K562 (cell line): Measurements from ENCODE around the gene RPL10A. TPM values are rescaled to one million over a fixed set of nuclear protein-coding genes. Genes with fewer than 3 reads are reported as not detected.

Source experiments
- HDGF ChIP-seq: fragments of 450-650 bp; IDR thresholded peaks from 2 replicates; pipeline ENCODE4 v1.6.1; 2016
- HNRNPH1 ChIP-seq: fragments of 200-400 bp; formaldehyde crosslinking; optimal IDR thresholded peaks from 2 replicates; pipeline ENCODE3; 2017; ENCODE audit warnings: low read depth, mild to moderate bottlenecking, low read length, moderate library complexity
- HOXB6 ChIP-seq: fragments of 250-450 bp; sonication (Bioruptor Pico); IDR thresholded peaks from 2 replicates; pipeline ENCODE4 v1.5.1; 2022; ENCODE audit warnings: mild to moderate bottlenecking, borderline replicate concordance
- ILK ChIP-seq: fragments of 450-650 bp; IDR thresholded peaks from 2 replicates; pipeline ENCODE4 v1.6.1; 2016; ENCODE audit warnings: missing genetic modification characterization, low read depth, mild to moderate bottlenecking, missing compliant biosample characterization, moderate library complexity, borderline replicate concordance
- NFIC ChIP-seq: fragments of 450-650 bp; IDR thresholded peaks from 2 replicates; pipeline ENCODE4 v1.6.1; 2017; ENCODE audit warnings: mild to moderate bottlenecking, inconsistent platforms
- SOX6 ChIP-seq: fragments of 450-650 bp; IDR thresholded peaks from 2 replicates; pipeline ENCODE4 v1.6.1; 2014; ENCODE audit warnings: mild to moderate bottlenecking
- ZNF311 ChIP-seq: fragments of 250-450 bp; sonication (Bioruptor Pico); IDR thresholded peaks from 2 replicates; pipeline ENCODE4 v1.4.0; 2020; ENCODE audit warnings: mild to moderate bottlenecking, moderate library complexity
- ZNF507 ChIP-seq: conservative IDR thresholded peaks from 2 replicates; pipeline ENCODE4 v1.6.1; 2017; ENCODE audit warnings: missing genetic modification characterization, missing compliant biosample characterization
- ZNF57 ChIP-seq: fragments of 450-650 bp; formaldehyde crosslinking; IDR thresholded peaks from 2 replicates; pipeline ENCODE4 v1.4.0; 2020; ENCODE audit warnings: mild to moderate bottlenecking, moderate library complexity
- ZNF766 ChIP-seq: fragments of 200-800 bp; sonication (Bioruptor generic); conservative IDR thresholded peaks from 2 replicates; pipeline ENCODE4 v1.6.1; 2016; ENCODE audit warnings: missing genetic modification characterization, missing compliant biosample characterization
- polyA plus RNA-seq, 8 experiments: library from polyadenylated mRNA; depleted of rRNA in 4 of 8; stranded (reverse) in 5 of 8; unstranded in 3 of 8; fragments of >200 nt; fragmentation: Nextera tagmentation in 2 of 8; fragmentation: Illumina TruSeq in 1 of 8; extraction: Ambion mirVana in 2 of 8; extraction: Trizol in 1 of 8; gene quantifications; 2 replicates each; pipeline versions ENCODE4 v1.2.1 to v1.2.3, GENCODE V29; 2011 to 2014; ENCODE audit warnings: inconsistent platforms in 1 of 8, missing spikeins in 1 of 8
- total RNA-seq, 7 experiments: library from RNA; depleted of rRNA in 6 of 7; stranded (reverse); fragments of >200 nt in 6 of 7; fragmentation: Illumina TruSeq in 2 of 7; extraction: Trizol in 2 of 7; gene quantifications; 2 replicates each; pipeline versions ENCODE4 v1.2.1 to v1.2.3, GENCODE V29; 2011 to 2021; ENCODE audit warnings: low replicate concordance in 1 of 7
- TF ChIP-seq, protein P1 (sequence below): fragments of 200-600 bp; sonication (generic); IDR thresholded peaks from one replicate; pipeline ENCODE4 v1.6.1; 2012; ENCODE audit warnings: mild to moderate bottlenecking, low read depth, low read length, inconsistent platforms
- TF ChIP-seq, protein P2 (sequence below), 2 experiments: IDR thresholded peaks in 1 of 2; conservative IDR thresholded peaks in 1 of 2; 2 replicates each; pipeline ENCODE4 v1.6.1; 2016; ENCODE audit warnings: low read depth in 2 of 2, mild to moderate bottlenecking in 1 of 2, missing compliant biosample characterization in 1 of 2, missing genetic modification characterization in 1 of 2, moderate library complexity in 1 of 2
- TF ChIP-seq, protein P3 (sequence below): fragments of 250-450 bp; sonication (Bioruptor Pico); IDR thresholded peaks from 2 replicates; pipeline ENCODE4 v1.5.0; 2021

The RPL10A gene
- total and polyA plus RNA-seq, 9 of the 15 experiments (the other 6 are each of a cell fraction or from before 2014, with no cell fraction given): 1,589 to 3,237 (median 2,116) TPM

DNA sequence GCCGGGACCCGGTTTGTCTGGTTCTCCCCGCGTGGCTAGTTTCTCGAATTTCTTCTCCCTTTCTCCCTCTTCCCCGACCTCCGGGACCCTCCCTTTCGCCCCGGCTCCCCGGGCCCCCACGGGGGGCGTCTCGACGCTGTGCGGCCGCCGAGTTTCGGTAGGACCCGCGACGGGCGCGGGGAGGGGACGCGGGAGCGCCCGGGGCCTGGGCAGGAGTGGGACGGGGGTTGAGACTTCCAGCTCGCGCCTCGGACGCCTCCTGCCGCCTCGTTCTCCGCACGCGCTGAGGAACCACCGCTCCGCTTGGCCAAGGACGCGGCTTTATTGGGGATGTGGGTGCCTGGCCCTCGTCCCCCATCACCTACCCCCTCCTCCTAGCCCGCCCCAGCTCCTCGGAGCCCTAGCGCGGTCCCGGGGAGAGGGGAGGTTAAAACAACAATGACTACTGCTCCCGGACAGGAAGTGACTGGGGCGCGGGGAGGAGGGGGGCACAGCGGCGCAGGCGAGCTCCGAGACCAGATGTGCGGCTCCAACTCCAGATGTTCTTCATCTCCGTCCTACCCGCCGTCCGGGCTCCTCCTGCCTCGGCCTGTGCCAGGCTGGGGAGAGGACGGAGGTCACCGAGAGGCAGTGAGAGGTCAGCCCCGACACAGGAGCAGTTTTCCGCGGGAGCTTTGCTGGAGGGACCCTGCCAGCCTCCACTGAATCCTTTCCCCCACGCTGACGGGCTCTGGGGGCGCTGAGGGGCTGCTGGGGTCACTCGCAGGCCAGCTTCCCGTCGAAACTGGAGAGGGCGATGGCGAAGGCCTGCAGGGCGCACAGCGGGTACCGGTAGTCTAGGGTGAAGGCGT lies 29.6 kb downstream of the RPL10A start (continued):
- TF ChIP-seq, protein P1, sequence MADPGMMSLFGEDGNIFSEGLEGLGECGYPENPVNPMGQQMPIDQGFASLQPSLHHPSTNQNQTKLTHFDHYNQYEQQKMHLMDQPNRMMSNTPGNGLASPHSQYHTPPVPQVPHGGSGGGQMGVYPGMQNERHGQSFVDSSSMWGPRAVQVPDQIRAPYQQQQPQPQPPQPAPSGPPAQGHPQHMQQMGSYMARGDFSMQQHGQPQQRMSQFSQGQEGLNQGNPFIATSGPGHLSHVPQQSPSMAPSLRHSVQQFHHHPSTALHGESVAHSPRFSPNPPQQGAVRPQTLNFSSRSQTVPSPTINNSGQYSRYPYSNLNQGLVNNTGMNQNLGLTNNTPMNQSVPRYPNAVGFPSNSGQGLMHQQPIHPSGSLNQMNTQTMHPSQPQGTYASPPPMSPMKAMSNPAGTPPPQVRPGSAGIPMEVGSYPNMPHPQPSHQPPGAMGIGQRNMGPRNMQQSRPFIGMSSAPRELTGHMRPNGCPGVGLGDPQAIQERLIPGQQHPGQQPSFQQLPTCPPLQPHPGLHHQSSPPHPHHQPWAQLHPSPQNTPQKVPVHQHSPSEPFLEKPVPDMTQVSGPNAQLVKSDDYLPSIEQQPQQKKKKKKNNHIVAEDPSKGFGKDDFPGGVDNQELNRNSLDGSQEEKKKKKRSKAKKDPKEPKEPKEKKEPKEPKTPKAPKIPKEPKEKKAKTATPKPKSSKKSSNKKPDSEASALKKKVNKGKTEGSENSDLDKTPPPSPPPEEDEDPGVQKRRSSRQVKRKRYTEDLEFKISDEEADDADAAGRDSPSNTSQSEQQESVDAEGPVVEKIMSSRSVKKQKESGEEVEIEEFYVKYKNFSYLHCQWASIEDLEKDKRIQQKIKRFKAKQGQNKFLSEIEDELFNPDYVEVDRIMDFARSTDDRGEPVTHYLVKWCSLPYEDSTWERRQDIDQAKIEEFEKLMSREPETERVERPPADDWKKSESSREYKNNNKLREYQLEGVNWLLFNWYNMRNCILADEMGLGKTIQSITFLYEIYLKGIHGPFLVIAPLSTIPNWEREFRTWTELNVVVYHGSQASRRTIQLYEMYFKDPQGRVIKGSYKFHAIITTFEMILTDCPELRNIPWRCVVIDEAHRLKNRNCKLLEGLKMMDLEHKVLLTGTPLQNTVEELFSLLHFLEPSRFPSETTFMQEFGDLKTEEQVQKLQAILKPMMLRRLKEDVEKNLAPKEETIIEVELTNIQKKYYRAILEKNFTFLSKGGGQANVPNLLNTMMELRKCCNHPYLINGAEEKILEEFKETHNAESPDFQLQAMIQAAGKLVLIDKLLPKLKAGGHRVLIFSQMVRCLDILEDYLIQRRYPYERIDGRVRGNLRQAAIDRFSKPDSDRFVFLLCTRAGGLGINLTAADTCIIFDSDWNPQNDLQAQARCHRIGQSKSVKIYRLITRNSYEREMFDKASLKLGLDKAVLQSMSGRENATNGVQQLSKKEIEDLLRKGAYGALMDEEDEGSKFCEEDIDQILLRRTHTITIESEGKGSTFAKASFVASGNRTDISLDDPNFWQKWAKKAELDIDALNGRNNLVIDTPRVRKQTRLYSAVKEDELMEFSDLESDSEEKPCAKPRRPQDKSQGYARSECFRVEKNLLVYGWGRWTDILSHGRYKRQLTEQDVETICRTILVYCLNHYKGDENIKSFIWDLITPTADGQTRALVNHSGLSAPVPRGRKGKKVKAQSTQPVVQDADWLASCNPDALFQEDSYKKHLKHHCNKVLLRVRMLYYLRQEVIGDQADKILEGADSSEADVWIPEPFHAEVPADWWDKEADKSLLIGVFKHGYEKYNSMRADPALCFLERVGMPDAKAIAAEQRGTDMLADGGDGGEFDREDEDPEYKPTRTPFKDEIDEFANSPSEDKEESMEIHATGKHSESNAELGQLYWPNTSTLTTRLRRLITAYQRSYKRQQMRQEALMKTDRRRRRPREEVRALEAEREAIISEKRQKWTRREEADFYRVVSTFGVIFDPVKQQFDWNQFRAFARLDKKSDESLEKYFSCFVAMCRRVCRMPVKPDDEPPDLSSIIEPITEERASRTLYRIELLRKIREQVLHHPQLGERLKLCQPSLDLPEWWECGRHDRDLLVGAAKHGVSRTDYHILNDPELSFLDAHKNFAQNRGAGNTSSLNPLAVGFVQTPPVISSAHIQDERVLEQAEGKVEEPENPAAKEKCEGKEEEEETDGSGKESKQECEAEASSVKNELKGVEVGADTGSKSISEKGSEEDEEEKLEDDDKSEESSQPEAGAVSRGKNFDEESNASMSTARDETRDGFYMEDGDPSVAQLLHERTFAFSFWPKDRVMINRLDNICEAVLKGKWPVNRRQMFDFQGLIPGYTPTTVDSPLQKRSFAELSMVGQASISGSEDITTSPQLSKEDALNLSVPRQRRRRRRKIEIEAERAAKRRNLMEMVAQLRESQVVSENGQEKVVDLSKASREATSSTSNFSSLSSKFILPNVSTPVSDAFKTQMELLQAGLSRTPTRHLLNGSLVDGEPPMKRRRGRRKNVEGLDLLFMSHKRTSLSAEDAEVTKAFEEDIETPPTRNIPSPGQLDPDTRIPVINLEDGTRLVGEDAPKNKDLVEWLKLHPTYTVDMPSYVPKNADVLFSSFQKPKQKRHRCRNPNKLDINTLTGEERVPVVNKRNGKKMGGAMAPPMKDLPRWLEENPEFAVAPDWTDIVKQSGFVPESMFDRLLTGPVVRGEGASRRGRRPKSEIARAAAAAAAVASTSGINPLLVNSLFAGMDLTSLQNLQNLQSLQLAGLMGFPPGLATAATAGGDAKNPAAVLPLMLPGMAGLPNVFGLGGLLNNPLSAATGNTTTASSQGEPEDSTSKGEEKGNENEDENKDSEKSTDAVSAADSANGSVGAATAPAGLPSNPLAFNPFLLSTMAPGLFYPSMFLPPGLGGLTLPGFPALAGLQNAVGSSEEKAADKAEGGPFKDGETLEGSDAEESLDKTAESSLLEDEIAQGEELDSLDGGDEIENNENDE: no peak
- TF ChIP-seq ZNF507 (tag) (no peak), SOX6 (no peak), ZNF766 (CRISPR knock-in tag) (no peak), NFIC (peak; percentile 23), HOXB6 (no peak), ILK (tag) (no peak), ZNF311 (no peak), HNRNPH1 (no peak), ZNF57 (CRISPR knock-in tag) (no peak), HDGF (no peak)
- TF ChIP-seq, protein P2, sequence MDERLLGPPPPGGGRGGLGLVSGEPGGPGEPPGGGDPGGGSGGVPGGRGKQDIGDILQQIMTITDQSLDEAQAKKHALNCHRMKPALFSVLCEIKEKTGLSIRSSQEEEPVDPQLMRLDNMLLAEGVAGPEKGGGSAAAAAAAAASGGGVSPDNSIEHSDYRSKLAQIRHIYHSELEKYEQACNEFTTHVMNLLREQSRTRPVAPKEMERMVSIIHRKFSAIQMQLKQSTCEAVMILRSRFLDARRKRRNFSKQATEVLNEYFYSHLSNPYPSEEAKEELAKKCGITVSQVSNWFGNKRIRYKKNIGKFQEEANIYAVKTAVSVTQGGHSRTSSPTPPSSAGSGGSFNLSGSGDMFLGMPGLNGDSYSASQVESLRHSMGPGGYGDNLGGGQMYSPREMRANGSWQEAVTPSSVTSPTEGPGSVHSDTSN (CRISPR knock-in tag; IDR thresholded peaks at IDR 0.05; ENCODE audit: low read depth): no peak
- TF ChIP-seq, protein P2 (tag; conservative IDR thresholded peaks at IDR 0.05; ENCODE audit: low read depth): no peak
- TF ChIP-seq, protein P3, sequence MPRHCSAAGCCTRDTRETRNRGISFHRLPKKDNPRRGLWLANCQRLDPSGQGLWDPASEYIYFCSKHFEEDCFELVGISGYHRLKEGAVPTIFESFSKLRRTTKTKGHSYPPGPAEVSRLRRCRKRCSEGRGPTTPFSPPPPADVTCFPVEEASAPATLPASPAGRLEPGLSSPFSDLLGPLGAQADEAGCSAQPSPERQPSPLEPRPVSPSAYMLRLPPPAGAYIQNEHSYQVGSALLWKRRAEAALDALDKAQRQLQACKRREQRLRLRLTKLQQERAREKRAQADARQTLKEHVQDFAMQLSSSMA (CRISPR knock-in tag): no peak
